ENCODE results near the gene MRPL48. TPM values are rescaled to one million over a fixed set of nuclear protein-coding genes. Genes with fewer than 3 reads are reported as not detected.

MRPL48 gene
- total RNA-seq, 2 donors from 2014 or later: 33.4 to 37.3 TPM

DNA sequence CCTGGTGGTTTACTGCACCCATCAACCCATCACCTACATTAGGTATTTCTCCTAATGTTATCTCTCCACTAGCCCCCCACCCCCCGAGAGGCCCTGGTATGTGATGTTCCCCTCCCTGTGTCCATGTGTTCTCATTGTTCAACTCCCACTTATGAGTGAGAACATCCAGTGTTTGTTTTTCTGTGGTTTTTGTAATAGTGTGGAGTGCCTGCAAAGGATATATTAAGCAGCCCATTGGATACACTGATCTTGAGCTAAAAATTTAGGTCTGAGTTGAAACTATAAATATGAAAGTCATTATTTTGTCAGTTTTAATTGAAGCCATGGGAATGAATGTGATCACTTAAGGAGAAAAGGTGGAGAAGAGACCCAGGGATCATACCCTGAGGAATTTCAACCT, 23.0 kb downstream of the MRPL48 start:
- intact Hi-C loops (cut with DNase I): no loop called here
- ATAC-seq: no peak
- DNase-seq: no peak

GRCh38 chr11:73812234-73812633, 24.6 kb downstream of the MRPL48 start:
- intact Hi-C loops (cut with DNase I): no loop called here
- no peak for ATAC-seq
- no peak for DNase-seq

- ATAC-seq (no peak), DNase-seq (no peak)
- intact Hi-C loops (cut with DNase I): no loop called here
Measured at GRCh38 chr11:73814812-73815211, 27.1 kb downstream of the MRPL48 start.

DNA sequence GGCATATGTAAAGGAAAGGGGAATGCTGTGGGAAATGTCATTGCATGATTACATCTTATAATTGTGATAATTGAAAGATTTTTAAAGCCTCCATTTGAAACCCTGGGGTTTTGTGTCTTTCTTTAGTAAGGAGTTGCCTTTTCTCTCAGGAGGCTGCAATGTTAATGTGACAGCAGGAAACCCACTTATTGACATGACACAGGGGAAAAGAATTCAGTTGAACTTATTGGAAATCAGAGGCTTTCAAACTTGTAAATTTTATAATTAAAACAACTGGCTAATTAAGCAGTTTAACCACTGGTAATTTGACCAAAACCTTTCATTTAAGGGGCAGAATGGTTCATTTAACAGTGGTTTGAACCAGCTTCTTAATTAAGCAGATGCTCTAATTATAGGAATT, 31.2 kb downstream of the MRPL48 start:
- ATAC-seq: no peak
- intact Hi-C loops (cut with DNase I): no loop called here

DNA sequence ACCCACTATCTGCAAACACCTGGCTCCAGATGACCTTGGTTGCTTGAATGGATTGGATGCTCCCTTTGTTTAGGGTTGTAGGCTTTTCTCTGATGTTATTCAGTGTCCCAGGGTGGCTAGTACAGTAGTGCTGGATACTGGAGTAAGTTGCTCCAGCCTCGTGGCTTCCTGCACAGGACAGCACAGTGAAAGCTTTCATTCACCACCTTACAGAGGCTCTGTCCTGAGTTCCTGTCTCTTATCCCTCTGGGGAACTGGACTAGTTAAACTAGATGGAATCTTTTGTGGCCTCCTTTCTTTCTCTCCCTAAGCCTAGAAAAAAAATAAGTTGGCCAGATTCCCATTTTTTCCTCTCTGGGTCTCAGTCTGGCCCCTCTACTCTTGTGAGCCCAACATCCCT, 42.6 kb downstream of the MRPL48 start:
- no peak for ATAC-seq
- no peak for DNase-seq
- intact Hi-C loops (cut with DNase I): no loop called here

More for the DNA sequence above, 31.2 kb downstream of the MRPL48 start:
- no peak for DNase-seq

DNA sequence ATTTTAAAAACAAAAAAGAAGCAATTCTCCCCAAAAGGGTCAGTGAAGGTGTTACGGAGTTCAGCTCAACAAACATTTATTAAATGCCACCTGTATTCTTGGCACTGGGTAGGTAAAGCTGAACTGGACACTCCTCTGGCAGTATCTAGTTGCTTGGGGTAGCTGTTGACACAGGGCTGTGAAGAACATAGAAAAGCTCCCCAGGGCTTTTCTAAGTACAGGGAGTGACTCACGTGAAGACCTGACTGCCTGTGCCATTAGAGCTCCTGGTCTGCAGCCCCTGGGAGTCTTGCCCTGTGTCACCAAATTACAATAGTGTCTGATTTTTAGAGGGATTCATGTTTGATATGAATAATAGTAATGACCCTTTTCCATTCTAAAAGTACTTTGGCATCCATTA, 45.4 kb downstream of the MRPL48 start:
- DNase-seq: no peak
- no peak for ATAC-seq
- intact Hi-C loops (cut with DNase I): no loop called here

DNA sequence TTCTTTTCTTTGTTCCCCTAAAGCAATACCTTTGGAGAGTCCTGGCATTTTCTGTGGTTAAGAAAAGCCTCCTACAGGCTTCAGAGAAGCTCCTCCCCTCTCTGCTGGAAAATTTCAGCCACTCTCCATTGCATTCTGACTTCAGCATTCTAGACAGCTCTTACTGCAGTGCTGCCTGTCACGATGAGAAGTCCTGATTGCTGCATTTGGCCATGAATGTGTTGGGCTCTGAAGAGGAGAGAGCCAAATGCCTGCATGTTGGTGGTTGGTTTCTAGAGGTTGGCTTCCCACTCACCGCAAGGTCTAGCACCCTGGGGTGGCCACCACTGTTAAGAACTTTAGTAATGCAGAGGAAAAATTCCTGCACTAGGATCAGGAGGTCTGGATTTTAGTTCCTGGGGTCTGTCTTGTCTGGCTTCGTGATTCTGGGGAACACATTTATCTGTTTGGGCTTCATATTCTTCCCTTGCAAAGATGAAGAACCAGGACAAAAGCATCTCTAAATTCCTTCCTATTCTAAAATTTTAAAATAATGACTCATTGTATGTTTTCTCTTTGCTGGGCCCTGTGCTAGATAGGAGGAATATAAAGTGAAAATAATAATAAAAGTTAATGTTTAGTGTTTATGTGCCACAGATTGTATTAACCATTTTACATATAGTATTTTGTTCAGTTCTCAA, 50.9 kb downstream of the MRPL48 start:
- peak; percentile 36 to 70 for ATAC-seq
- DNase-seq: no peak
- intact Hi-C loops (cut with DNase I): no loop called here

- intact Hi-C loops (cut with DNase I): no loop called here
- ATAC-seq (no peak), DNase-seq (no peak)
Measured at GRCh38 chr11:73839123-73839457, 51.4 kb downstream of the MRPL48 start.

DNA sequence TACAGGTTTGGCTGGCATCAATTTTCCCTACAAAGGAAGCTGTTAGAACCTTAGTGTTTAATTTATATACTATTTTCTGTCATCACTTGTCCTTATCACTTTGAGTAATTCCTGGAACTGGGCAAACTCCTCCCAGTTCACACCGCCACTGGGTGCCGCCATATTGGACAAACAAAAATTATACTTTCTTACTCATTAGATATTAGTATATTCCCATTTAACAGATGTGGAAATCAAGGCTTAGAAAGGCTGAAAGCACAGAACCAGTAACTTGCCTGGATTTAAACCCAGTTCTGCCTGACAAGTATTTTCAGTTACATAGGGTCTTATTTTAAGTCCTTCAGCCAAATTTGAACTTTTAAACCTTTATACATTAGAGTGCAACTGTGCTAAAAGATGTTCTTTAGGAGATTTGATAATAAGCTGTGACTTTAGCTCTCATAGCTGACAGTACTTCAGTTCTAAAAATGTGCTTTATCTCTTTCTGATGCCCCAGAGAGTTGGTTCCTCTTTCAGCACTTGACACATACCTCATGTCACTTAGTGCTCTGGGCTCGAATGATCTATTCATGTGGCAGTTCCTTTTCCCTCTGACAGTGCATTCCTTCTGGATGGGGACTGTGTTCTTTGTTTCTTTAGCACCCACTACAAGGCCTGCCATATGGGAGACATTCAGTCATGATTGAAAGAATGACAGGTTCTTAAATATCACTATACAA, 63.5 kb downstream of the MRPL48 start:
- DNase-seq (no peak), ATAC-seq (peak; percentile 86 to 90)

DNA sequence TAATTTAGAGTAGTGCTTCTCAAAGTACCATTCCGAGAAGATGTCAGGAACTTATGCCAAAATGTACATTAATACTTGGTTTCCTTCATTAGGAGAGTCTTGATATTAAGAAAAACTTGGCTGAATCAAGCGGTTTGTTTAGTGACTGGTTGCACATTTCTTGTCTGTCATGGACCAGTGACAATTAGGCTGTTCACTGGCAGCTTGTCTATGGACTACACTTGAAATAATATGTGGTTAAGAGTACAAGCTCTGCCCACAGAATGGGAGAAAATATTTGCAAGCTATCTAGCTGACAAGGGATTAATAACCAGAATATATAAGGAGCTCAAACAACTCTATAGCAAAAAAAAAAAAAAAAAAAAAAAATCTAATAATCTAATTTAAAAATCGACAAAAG, 64.4 kb downstream of the MRPL48 start:
- DNase-seq (no peak), ATAC-seq (no peak)
- intact Hi-C loops (cut with DNase I): no loop called here

More for the DNA sequence above, 63.5 kb downstream of the MRPL48 start:
- intact Hi-C loops (cut with DNase I): no loop called here

DNA sequence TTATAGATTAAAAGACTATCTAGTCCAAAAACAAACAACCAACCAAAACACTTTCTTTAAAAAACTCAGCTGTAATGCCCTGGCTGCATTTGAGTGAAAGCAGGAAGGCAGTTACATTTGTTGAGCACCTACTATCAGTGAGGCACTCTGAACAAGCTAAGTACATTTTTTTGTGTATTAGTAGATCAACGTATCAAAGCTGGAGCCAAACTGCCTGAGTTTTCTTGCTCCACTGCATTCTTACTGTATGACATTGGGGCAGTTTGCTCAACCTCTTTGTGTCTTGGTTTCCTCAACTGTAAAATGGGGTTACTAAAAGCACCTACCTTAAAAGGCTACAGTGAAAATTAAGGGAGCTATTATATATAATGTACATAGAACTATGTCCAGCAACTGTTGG, 67.0 kb downstream of the MRPL48 start:
- ATAC-seq (no peak), DNase-seq (no peak)
- intact Hi-C loops (cut with DNase I): no loop called here

GRCh38 chr11:73856031-73856567, 68.4 kb downstream of the MRPL48 start:
- intact Hi-C loops (cut with DNase I): no loop called here
- peak; percentile 45 to 54 for ATAC-seq
- no peak for DNase-seq

GRCh38 chr11:73859671-73860070, 72.0 kb downstream of the MRPL48 start:
- intact Hi-C loops (cut with DNase I): no loop called here
- no peak for ATAC-seq
- no peak for DNase-seq

- intact Hi-C loops (cut with DNase I): no loop called here
- DNase-seq (no peak), ATAC-seq (no peak)
Measured at GRCh38 chr11:73860202-73860601, 72.5 kb downstream of the MRPL48 start.

- ATAC-seq: no peak
- DNase-seq: no peak
- intact Hi-C loops (cut with DNase I): no loop called here
Measured at GRCh38 chr11:73862986-73863385, 75.3 kb downstream of the MRPL48 start.

DNA sequence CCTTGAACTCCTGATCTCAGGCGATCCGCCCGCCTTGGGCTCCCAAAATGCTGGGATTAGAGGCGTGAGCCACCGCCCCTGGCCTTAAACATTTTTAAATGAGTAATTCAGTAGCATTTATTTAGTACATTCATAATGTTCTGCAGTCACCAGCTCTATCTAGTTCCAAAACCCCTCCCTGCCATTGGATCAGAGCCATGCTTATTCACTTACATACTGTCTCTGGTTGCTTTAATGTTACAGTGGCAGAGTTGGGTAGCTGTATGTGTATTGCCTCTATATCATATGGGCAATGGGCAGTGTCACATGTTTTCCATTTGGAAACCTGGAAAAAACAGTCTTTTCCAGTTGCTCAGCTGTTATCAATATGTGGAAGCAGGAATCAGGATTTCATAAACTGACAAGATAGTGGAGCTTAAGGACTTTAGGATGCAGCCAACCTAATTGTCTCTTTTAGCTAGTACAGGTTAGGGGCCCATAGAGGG, 78.5 kb downstream of the MRPL48 start:
- ATAC-seq (peak in 1 of 2 donors; percentile 42), DNase-seq (no peak)
- intact Hi-C loops (cut with DNase I): no loop called here

DNA sequence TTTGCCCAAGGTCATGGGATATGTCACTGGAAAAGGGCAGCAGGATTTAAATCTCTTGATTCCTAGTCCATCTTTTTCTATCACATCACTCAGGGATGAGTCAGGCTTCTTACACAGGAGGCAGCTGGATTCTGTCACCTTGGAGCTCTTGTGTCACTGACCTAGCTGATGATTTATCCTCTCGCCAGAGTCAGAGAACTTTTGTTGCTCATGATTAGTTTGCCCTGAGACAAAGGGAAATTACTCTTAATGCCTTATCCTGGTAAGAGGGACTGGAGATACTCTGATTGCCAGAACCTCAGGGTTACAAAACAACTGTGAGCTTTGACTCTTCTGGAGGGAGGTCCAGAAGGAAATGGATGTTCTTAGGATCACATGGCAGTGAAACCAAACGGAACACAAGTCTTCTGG, 78.9 kb downstream of the MRPL48 start:
- ATAC-seq (peak; percentile 16 to 82), DNase-seq (peak; percentile 38)
- intact Hi-C loops (cut with DNase I): no loop called here

- no peak for DNase-seq
- intact Hi-C loops (cut with DNase I): no loop called here
- peak; percentile 43 to 56 for ATAC-seq
Measured at GRCh38 chr11:73869332-73869949, 81.8 kb downstream of the MRPL48 start.

DNA sequence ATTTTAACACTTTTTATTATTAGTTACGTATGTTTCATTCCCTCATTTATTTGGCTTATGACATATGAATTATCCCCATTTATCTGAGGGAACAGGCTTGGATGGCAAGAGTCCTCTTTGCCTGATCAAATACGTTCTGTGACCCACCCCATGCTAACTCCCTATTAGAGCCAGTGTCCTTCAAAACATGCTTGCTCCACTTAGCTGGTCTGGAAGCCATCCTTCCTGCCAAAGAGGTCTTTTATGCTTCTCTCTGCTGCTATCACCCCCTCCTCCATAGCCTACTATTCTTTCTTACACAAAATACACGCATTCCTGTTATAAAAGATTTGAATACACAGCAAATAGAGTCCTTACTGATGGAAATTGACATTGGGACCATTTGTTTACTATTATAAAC, 82.6 kb downstream of the MRPL48 start:
- no peak for DNase-seq
- intact Hi-C loops (cut with DNase I): loop anchor here in 1 of 2 donors (10.0 kb wide), 1 partner anchor 85 kb away; the partner anchor contains the start of gene MRPL48
- no peak for ATAC-seq

DNA sequence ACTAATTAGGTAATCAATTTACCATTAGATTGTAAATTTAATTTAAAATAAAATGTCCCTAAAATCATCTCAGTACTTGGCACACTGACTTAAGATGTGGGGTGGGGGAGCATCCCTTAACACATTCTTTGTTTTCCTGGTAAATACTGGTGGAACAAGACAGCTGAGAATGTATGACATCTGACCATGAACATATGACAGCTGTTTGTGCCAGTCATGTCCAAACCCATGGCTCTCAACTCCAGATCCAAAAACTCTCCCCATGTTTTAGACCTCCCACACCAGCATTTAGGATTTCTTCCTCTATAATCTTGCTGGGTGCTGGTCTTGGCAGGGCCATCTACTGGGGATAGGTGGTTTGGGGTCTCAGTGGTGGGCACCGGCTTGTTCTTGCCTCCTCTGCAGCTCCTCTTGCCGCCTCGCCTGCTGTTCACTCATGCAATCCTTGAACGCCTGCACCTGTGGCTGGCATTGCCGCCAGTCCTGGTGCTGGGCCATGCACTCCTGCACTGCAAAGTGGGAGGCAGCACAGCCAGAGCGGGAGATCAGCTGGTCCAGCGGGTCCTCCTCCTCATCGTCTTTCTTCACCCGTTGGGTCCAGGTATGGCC, 85.2 kb downstream of the MRPL48 start:
- intact Hi-C loops (cut with DNase I): loop anchor here in 1 of 2 donors (10.0 kb wide), 1 partner anchor 88 kb away; the partner anchor contains the start of gene MRPL48
- no peak for ATAC-seq
- DNase-seq: no peak

Measured in left cardiac atrium (tissue), 4 donors.